ENCODE measurements around the gene SLC38A10.
"Not testable (repeated sequence)": the region's sequence is repeated elsewhere in the genome, so short reads cannot be mapped to it uniquely, and the experiment has no call there.

SLC38A10 gene

DNA sequence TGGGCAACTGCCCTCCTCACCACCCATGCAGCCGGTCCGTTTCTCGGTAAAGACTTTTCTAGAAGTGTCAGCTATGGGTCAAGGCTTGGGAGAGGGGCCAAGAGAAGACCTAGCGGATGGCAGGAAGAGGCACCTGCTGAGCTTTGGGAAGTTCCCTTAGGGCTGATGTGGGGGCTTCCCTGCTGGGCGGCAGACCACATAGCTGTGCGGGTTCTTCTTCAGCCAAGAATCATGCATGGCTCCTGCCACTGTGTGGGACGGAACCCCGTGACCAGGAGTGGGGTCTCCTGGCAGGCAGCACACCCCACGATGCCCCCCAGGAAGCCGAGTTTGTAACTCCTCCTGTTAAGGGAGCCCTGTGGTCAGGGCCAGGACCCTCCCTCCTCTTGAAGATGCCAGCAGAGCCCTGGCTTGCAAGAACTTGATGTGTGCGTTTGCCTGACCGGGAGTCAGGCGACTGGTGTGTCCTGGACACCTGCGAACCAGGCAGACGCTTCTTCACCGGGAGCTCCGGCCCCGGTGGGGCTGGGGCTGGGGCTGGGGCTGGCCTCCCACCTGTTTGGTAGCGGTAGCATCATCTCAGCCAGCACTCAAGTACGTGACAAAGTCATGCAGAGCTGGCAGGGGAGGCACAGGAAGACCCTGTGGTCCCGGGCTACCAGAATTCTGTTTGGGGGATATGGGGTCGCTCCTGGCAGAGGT is 17.7 kb upstream of the SLC38A10 start:
- no peak for DNase-seq (ENCODE audit: low spot score)

DNA sequence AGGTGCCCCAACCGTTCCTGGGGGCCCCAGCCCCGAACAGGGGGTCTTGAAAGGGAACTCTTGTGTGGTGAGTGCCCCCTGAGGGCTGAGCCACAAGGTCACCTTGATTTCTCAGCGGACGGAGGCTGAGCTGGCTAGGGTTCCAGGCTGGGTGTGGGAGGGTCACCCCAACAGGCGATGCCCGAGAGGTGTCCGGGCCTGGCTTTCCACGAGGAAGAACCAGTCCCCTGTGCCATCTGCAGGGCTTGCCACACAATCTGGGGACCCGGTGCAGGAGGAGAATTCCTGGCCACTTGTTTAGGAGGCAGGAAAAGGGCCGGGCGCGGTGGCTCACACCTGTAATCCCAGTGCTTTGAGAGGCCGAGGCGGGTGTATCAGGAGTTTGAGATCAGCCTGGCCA is 16.8 kb upstream of the SLC38A10 start:
- DNase-seq (ENCODE audit: low spot score), result no peak

DNA sequence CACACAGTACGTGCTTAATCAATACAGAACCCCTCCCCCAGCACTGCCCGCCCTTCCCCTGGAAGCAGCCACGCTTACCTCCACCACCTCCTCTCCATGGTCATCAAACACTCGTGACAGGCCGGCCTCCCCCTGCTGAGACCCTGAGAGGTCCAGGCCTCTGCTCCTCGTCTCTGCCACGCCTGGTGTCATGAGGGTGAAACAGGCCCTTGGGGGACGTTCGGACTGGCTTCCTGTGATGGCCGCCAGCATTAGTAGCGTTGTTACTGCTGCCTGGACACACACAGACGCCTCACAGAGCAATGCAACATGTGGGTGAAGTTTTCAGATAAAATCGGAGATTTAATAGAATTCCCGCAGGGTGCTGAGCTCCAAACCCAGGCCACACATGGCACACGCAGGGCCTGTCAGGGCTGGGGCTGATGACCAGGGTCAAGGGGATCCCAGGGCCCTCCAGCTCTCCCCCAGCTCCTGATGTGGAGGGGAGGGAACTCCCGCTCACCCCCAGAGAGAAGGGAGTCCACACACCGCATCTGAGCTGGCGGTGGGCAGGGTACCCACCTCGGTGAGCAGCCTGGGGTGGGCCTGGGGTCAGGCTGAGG is 15.9 kb upstream of the SLC38A10 start:
- no peak for DNase-seq (ENCODE audit: low spot score)

DNA sequence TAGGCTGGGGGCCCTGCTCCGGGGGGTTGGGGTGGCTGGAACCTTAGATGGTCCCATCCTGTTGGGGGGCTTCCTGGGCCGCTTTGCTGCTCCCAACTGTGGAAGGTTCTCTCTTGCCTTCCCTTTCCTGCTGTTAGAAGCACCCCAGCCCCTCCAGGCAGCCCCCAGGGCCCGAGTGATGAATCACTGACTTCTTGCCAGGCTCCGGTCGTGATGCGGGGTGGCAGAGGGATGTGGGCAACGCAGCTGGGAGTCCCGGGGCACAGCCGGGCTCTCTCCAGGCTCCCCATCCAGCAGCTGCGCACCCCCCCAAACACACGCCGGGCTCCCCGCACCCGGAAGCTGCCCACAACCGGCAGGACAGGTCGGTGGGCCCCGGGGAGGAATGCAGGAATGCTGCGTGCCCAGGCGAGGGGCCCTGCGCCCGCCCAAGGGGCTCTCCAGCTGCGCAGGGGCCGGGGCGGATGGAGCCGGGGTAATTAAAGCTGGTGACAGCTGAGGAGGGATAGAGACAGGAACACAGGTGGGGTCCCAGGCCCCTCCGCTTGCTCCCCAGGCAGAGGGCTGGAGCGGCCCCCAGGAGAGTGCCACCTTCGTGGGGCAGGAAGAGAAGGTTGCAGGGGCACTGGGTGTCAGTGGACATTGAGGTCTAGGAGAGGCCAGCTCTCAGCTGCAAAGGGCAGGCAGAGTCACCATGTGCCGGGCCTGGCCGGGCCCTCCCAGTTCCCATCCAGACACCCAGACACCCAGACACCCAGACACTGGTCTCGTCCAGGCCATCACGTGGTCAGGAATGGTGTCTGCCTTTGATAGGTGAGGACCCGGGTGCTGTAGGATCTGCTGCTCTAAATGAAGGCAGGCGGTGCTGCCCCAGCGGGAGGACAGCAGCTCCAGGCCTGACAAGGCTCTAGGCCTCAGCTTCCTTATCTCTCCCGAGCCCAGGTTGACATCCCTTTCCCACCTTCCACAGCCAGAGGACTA is 15.0 kb upstream of the SLC38A10 start:
- DNase-seq (ENCODE audit: low spot score), result no peak

DNA sequence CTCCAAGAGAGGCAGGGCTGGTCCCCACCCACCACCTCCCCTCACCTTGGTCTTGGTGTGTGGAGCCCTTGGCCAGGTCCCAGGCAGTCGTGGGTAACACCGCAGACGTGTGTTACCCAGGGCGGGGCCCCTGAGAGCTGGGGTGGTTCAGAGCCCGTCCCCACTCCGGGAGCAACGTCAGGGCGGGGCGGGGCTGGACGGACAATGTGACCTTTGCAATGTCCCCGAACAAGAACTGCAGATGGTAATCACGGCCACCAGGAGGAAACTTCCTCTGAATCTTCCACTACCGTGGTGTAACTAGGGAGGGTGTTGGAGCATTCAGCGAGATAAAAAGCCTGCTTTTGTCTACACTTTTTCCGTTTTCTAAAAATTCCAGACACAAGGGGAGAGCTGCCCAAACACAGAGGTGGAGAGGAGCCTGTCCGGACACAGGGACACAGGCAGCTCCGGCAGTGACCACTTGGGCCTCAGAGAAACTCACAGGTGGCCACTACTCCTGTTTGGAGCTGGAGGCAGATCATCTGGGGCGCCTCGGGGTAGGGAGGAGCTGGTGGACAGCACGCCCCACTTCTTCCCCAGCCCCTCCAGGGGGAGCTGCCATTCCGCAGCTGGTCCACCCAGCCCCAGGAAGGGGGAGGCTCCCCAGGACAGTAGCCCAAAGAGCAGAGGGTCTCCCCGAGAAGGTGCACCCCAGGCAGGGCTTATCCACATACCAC is 14.2 kb upstream of the SLC38A10 start:
- DNase-seq (ENCODE audit: low spot score), result peak; percentile 32

DNA sequence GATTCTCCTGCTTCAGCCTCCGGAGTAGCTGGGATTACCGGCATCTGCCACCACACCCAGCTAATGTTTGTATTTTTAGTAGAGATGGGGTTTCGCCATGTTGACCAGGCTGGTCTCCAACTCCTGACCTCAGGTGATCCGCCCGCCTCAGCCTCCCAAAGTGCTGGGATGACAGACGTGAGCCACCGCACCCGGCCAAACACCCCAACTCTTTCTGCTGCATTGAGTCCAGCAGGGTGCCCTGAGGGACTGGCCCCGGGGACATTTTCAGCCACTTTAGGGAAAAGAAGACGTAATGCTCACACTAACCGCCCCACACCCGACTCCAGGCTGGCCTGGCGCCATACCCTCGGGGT is 13.7 kb upstream of the SLC38A10 start:
- DNase-seq (ENCODE audit: low spot score), result not testable (repeated sequence)

DNA sequence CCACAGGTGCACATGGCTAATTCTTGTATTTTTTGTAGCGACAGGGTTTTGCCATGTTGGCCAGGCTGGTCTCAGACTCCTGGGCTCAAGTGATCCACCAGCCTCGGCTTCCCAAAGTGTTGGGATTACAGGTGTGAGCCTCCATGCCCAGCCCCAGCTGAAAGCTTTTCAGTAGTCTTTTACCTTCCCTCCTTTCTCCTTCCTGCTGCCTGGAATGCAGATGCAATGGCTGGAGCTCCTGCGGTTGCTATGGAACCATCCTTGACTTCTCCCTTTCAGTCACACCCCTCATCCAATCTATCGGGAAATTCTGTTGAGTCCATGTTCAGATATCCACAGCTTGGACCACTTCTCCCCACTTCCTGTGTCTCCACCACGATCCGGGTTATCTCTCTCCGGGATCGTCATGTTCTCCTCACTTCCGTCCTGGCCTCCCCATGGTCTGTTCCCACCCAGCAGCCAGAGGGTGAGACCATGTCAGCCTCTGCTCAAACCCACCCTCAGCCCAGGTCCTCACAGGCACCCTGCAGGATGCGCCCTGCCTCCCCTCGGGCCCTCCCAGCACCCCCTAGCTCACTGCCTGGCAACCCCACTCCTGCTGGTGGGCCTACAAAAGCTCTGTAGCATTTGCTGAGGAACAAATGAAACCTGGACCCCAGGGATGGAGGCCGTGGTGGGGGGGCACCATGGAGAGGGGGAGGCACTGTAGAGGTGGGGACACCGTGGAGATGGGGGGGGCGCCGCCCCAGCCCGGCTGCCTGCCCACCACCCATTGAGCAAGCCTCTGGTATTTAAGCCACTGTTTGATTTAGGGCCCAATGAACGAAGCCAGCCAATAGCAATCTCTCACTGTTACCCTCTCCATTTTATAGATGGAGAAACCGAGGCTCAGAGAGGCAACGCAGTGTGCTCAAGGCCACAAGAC is 12.8 kb upstream of the SLC38A10 start:
- no peak for DNase-seq (ENCODE audit: low spot score)

DNA sequence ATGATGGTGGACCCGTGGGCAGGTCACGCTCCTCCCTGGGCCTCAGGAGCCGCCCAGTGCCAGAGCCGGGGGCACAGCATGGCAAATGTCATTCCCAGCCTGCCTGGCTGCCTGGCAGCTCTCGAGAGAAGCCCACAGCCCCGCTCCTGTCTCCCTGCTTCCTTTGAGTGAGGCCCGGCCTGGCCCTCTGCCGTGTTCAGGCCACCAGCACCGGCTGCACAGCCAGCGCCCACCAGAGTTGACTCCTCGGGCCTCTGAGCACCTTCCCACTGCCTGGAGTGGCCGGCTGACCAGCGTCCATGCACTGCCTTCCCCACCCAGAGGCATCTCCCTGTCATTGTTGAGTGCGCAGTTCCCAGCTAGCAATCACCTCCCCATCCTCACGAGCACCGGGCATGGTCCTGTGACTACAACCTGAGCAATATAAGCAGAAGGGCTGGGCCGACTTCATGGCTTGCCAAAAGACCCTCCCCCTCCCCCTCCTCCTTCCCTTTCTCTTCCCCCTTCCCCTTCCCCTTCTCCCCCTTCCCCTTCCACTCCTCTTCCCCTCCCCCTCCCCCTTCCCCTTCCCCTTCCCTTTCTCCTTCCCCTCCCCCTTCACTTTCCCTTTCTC is 11.9 kb upstream of the SLC38A10 start:
- DNase-seq (ENCODE audit: low spot score), result no peak

DNA sequence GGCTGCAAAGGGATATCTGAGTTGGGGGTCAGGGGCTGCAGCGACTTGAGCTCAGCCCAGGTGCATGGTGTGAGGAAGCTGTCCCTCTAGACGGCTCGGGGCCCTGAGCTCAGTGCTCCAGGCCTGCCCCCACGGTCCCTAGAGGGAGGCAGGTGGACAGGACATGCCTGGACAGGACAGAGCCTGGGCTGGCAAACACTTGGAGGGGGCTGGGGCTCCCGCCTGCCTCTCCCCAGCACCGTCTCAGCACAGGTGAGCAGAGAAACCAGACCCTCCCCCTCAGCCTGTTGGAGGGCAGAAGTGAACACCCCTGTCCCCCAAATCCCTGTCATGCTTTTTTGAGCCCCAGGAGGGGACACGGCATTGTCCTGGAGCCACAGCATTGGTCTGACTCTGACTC is 11.4 kb upstream of the SLC38A10 start:
- DNase-seq (ENCODE audit: low spot score), result no peak

DNA sequence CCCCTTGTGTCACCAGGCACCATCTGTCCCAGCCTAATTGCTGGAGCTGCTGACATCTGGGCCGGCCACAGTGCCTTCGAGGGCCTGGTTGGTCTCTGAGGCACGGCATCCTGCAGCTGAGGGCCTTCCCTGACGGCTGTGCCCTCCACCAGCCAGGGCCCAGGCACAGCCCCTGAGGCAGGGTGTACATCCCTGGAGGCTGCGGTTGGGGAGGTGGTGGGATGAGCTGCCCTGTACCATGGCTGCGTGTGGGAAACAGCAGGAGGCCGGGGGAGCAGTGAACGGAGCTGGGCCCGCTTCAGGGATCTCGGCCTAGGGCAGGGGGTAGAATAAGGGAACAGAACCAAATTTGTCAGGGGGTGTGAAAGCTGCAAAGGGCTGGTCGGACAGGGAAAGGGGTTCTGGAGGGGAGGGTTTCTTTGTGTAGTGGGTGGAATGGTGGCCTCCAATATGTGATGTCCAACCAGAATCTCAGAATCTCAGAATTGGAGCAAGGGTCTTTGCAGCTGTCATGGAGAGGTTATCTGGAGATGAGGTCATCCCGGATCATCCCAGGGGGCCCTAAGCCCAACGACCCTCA is 10.0 kb upstream of the SLC38A10 start:
- no peak for DNase-seq (ENCODE audit: low spot score)

DNA sequence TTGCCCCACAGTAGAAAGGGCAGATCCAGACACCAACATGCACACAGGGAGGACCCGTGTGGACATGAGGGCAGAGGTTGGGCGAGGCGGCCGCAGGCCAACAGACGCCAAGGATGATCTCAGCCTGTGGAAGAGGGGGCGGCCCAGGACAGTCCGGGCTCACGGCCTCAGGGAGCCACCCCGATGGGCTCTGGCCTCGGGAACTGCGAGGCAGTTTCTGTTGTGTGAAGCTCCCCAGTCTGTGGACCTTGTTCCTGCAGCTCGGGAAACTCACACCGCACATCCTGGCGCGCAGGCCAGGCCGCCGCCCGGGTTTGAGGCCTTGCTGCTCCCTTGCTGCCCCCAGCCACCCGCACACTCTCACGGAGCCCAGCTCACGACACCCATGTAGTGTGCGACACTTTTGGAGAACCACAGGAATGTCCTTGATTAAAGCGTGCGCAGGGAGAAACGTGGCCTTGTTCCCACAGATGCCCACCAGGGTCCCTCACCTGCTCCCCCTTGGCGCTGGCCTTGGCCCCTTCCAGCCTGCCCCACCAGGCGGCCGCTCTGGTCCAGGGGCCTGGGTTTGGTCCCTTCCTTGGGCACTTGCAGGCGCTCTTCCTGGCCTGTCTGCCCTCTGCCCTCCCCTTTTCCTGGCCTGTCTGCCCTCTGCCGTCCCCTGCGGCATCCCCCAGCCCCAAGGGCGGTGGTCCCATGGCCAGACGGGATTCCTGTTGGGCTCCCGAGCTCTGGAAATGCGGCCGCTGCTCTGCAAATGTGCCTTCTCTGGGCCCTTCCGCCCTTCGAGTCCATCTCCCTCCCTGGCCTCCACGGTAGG is 9.3 kb upstream of the SLC38A10 start:
- DNase-seq (ENCODE audit: low spot score), result no peak

DNA sequence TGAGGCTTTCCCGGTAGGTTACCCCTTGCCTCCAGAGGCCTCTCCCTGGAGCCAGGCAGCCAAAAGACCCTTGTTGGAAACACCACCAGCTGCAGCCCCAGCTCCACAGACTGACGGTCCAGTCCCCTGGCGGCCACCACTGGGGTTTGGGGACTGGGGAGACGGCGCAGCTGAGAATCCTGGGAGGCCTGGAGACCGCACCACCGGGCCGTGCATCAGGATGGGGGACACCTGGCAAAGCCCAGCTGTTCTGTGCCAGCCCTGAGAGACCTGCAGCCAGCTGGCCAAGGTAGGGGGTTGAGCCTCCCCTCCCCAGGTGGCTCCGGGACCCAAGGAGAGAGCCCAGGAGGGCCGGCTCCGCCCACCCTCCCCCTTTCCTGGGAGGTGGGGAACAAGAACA is 8.3 kb upstream of the SLC38A10 start:
- no peak for DNase-seq (ENCODE audit: low spot score)

DNA sequence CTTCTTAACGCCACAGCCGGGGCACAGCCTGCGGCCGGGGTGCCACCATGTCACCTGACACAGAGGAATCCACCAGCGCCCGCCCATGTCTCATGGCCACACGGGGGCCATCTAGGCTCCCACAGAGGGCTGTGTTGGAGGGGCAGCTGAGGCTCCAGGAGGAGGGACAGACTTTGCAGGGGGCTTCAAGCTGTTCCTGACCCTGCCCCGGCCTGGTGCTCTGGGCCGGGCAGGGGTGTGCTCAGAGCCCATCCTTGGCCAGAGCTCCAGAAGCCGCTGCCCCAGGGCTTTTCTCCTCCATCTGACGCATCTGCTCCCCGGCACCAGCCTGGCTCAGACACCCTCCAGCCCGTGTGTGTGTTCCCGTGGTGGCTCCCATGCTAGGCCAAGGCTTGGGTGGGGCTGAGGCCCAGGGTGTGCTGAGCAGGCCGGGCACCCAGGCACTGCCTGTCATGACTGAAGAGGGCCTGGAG is 7.8 kb upstream of the SLC38A10 start:
- DNase-seq (ENCODE audit: low spot score), result no peak

DNA sequence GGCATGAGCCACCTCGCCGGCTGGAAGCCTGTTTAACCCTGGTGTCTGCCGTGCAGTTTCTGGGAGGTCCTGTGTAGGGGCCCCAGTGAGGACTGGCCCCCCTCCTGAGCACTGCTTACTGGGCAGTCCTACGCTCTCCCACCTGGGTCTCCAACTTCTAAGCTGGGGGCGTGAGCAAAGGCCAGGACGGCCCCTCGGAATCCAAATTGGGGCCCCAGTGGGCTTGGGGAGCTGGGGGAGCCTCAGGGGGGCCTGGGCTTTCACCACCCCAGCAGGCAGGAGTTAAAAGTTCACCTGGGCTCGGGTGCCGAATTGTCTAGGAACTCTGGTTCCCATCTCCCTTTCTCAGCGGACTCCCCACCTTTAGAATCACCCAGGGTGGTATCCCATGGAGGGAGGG is 7.2 kb upstream of the SLC38A10 start:
- no peak for DNase-seq (ENCODE audit: low spot score)

DNA sequence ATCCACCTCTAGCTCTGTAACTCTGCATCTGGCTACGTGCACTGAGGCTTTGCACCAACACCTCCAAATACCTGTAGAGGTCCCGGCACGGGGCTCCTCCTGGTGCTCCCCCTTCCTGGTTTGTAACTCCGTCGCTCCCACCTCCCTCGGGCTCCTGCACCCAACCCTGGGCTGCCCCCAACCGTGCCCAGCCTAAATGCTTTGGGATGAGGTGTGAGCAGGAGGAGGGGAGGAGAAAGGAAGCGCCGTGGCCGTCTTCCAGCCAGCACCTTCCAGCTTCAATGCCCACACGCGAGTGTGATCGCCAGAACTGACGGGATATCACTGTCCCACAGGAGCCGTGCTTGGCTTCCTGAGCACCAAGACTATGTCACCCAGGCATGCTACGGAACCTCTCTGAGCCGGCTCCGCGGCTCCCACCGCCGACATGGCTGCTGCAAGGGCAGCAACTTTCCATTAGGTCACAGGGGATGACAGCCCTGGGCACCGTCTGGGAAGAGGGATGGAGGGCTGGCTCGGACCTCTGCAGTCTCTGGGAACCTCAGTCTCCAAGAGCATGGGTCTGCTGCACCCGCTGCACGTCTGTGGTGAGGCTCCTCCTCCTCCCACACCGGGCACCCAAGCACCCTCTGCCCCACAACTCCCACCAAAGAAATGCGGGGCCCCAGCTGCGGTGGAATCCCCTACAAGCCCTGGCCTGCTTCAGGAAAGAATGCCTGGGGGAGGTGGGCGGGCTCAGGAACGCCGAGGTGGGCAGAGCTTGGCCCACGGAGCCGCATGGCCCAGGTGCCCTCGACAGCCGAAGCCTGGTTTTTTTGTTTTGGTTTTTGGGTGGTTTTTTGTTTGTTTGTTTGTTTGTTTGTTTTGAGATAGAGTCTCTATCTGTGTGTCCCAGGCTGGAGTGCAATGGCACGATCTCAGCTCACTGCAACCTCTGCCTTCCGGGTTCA is 6.4 kb upstream of the SLC38A10 start:
- no peak for DNase-seq (ENCODE audit: low spot score)

DNA sequence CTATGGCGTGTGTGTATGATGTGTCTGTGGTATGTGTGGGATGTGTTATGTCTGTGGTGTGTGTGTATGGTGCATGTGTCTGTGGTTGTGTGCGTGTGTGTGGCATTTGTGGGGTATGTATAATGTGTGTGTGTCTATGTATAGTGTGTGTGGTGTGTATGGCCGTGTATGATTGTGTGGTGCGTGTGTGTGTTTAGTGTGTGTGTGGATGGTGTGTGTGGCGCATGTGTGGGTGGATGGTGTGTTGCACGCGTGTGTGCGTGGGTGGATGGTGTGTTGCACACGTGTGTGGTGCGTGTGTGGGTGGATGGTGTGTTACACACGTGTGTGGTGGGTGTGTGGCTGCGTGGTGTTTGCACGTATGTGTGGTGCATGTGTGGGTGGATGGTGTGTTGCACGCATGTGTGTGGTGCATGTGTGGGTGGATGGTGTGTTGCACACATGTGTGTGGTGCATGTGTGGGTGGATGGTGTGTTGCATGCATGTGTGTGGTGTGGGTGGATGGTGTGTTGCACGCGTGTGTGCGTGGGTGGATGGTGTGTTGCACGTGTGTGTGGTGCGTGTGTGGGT is 5.6 kb upstream of the SLC38A10 start:
- DNase-seq (ENCODE audit: low spot score), result no peak

DNA sequence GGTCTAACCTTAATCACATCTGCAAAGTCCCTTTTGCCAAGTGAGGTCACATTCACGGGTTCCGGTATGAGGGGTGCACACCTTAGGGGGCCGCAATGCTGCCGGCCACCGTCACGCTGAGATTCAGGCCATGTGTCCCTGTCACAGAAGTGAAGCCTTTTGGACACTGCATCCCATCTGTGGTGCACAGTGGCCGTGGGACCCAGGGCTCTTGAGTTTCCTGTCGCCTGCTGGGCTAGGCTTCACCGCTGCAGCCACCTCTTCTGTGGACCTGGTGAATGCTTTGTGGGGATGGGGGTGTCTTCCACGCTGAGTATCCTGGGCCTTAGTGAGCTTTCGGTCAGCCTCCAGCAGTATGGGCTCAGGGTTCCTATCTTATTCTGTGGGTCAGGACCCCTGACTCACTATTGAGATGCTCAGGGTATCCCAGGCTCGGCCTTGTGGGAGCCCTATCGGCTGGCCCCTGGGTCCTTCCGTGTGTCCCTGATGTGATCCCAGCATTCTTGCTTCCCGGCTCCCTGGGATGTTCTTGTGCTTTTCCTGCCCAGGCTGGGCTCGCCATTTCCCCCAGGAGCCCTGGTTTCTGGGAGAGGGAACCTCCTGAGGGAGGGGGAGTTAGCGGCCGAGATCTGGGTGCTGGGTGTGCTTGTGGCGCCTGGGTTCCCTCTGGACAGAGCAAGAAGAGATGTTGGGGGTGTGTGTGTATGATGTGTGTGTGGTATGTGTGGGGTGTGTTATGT is 4.9 kb upstream of the SLC38A10 start:
- no peak for DNase-seq (ENCODE audit: low spot score)
